Glomerular endothelial cell (primary cell): Measurements from ENCODE around the gene BMPR1A. TPM values are rescaled to one million over a fixed set of nuclear protein-coding genes. Genes with fewer than 3 reads are reported as not detected.
"Not testable (repeated sequence)": the region's sequence is repeated elsewhere in the genome, so short reads cannot be mapped to it uniquely, and the experiment has no call there.

Experiments
- DNase-seq: peaks from one replicate; pipeline ENCODE4 v3.0.0-alpha.2; 2011; ENCODE audit warnings: low read depth, low spot score; ENCODE audit errors: extremely low read depth
- total RNA-seq: library from RNA; depleted of rRNA; stranded (reverse); fragments of >200 nt; gene quantifications from 2 replicates; pipeline ENCODE4 v1.2.3, GENCODE V29; 2015

The BMPR1A gene
- total RNA-seq, 1 donor from 2014 or later, result 2.8 TPM

- no peak for DNase-seq
These were observed 207.0 kb downstream of the BMPR1A start for GRCh38 chr10:86963341-86963919.

- no peak for DNase-seq
These were observed 207.8 kb downstream of the BMPR1A start for GRCh38 chr10:86964061-86964846.

- no peak for DNase-seq
These were observed 208.4 kb downstream of the BMPR1A start for GRCh38 chr10:86964847-86965190.

GRCh38 chr10:86965986-86966654 is 209.7 kb downstream of the BMPR1A start:
- no peak for DNase-seq

GRCh38 chr10:86967481-86967941 is 211.1 kb downstream of the BMPR1A start:
- no peak for DNase-seq

- DNase-seq, result no peak
These were observed 212.0 kb downstream of the BMPR1A start, which contains the start of gene ADIRF for GRCh38 chr10:86968271-86968993. Gene ADIRF, plus strand, starts transcription at chr10:86968482. Its CDS starts 63 bp downstream, at chr10:86968545.

- no peak for DNase-seq
These were observed 212.6 kb downstream of the BMPR1A start for GRCh38 chr10:86968994-86969355.

GRCh38 chr10:86969421-86970041 is 213.1 kb downstream of the BMPR1A start:
- DNase-seq, result no peak

GRCh38 chr10:86970162-86970981 is 214.0 kb downstream of the BMPR1A start:
- DNase-seq, result no peak

- no peak for DNase-seq
These were observed 214.5 kb downstream of the BMPR1A start for GRCh38 chr10:86970982-86971231.

- no peak for DNase-seq
These were observed 215.0 kb downstream of the BMPR1A start for GRCh38 chr10:86971232-86971991.

- DNase-seq, result no peak
These were observed 216.4 kb downstream of the BMPR1A start for GRCh38 chr10:86972613-86973380.

GRCh38 chr10:86974484-86974883 is 218.1 kb downstream of the BMPR1A start:
- no peak for DNase-seq

- no peak for DNase-seq
These were observed 220.1 kb downstream of the BMPR1A start for GRCh38 chr10:86976362-86977056.

GRCh38 chr10:86978457-86978856 is 222.0 kb downstream of the BMPR1A start:
- DNase-seq, result not testable (repeated sequence)

- DNase-seq, result no peak
These were observed 222.9 kb downstream of the BMPR1A start for GRCh38 chr10:86979296-86979818.

GRCh38 chr10:86979977-86980448 is 223.6 kb downstream of the BMPR1A start:
- no peak for DNase-seq

GRCh38 chr10:86981020-86981419 is 224.6 kb downstream of the BMPR1A start:
- DNase-seq, result not testable (repeated sequence)
